B cell (primary cell): ENCODE measurements around the gene ARID1A. TPM values are rescaled to one million over a fixed set of nuclear protein-coding genes. Genes with fewer than 3 reads are reported as not detected.

Experiments used
- ATAC-seq: fragments of 200-7000 bp; cut with Tn5 transposase; one replicate; pipeline ENCODE4 v1.10.0; 2021; ENCODE audit warnings: low read depth, mild to moderate bottlenecking, moderate number of reproducible peaks, moderate library complexity
- CTCF ChIA-PET: fragments of 350-600 bp; sonication (Branson Sonifier 250); formaldehyde crosslinking; loops from one replicate; lab custom pipeline; 2021; ENCODE audit warnings: antibody characterized with exemption, inconsistent platforms; lab: Charles Lee
- POLR2A ChIA-PET: fragments of 350-600 bp; sonication (Branson Sonifier 250); formaldehyde crosslinking; loops from one replicate; lab custom pipeline; 2021; ENCODE audit warnings: antibody characterized with exemption; lab: Charles Lee
- DNase-seq: peaks from one replicate; pipeline ENCODE4 v3.0.0; 2013
- H2AFZ ChIP-seq: 2 replicates; pipeline ENCODE4 v1.6.1; 2012; ENCODE audit warnings: mild to moderate bottlenecking, low read depth, low read length; ENCODE audit not compliant: insufficient read depth, poor library complexity, severe bottlenecking
- H3K27ac ChIP-seq, 2 donors: 1 replicate in 1 of 2; 2 replicates in 1 of 2; pipeline ENCODE4 v1.5.1; 2012 to 2013; ENCODE audit warnings: low read length in 2 of 2, mild to moderate bottlenecking in 2 of 2, moderate library complexity in 1 of 2
- H3K27me3 ChIP-seq, 4 experiments: fragments of 200-600 bp in 1 of 4; sonication (generic) in 1 of 4; replicated peaks in 1 of 4; 1 replicate in 2 of 4; 2 replicates in 2 of 4; pipeline versions ENCODE4 v1.6.1 to v1.7.0; 2013 to 2016; ENCODE audit warnings: low read length in 3 of 4, mild to moderate bottlenecking in 2 of 4, mixed read lengths in 1 of 4, moderate library complexity in 1 of 4; ENCODE audit not compliant: insufficient read depth in 4 of 4, control insufficient read depth in 3 of 4; ENCODE audit errors: control extremely low read depth in 1 of 4
- H3K36me3 ChIP-seq, 2 experiments: replicated peaks in 1 of 2; 1 replicate in 1 of 2; 2 replicates in 1 of 2; pipeline versions ENCODE4 v1.6.1 to v1.7.1; 2013; ENCODE audit warnings: low read length in 1 of 2; ENCODE audit not compliant: insufficient read depth in 2 of 2, control insufficient read depth in 1 of 2; ENCODE audit errors: control extremely low read depth in 1 of 2, extremely low read depth in 1 of 2
- H3K4me1 ChIP-seq, 2 donors: fragments of 200-600 bp in 1 of 2; sonication (generic) in 1 of 2; 1 replicate in 1 of 2; 2 replicates in 1 of 2; pipeline versions ENCODE4 v1.5.1 to v1.6.1; 2013 to 2017; ENCODE audit warnings: low read length in 2 of 2; ENCODE audit not compliant: control insufficient read depth in 2 of 2, insufficient read depth in 2 of 2
- H3K4me2 ChIP-seq: replicated peaks from 2 replicates; pipeline ENCODE3; 2012; ENCODE audit warnings: mild to moderate bottlenecking, low read depth, low read length; ENCODE audit not compliant: poor library complexity, severe bottlenecking
- H3K4me3 ChIP-seq, 5 experiments: fragments of 200-600 bp in 1 of 5; sonication (generic) in 1 of 5; 1 replicate in 3 of 5; 2 replicates in 2 of 5; pipeline versions ENCODE4 v1.5.1 to v1.7.0; 2011 to 2016; ENCODE audit warnings: low read length in 4 of 5, mild to moderate bottlenecking in 4 of 5, low read depth in 2 of 5, control low read depth in 1 of 5, moderate library complexity in 1 of 5; ENCODE audit not compliant: insufficient read depth in 1 of 5; ENCODE audit errors: control extremely low read depth in 1 of 5, extremely low read depth in 1 of 5
- H3K79me2 ChIP-seq: fragments of 200-600 bp; sonication (generic); one replicate; pipeline ENCODE4 v1.6.0; 2016; ENCODE audit warnings: low read length; ENCODE audit not compliant: control insufficient read depth, insufficient read depth
- H3K9ac ChIP-seq: fragments of 200-600 bp; sonication (generic); 2 replicates; pipeline ENCODE4 v1.6.1; 2017; ENCODE audit warnings: mild to moderate bottlenecking, low read length, moderate library complexity
- H3K9me3 ChIP-seq, 3 donors: one replicate each; pipeline versions ENCODE4 v1.6.1 to v1.7.1; 2013; ENCODE audit warnings: low read length in 2 of 3; ENCODE audit not compliant: control insufficient read depth in 2 of 3, insufficient read depth in 1 of 3; ENCODE audit errors: control extremely low read depth in 1 of 3
- H4K20me1 ChIP-seq: 2 replicates; pipeline ENCODE4 v1.6.0; 2012; ENCODE audit warnings: mild to moderate bottlenecking, low read length; ENCODE audit not compliant: insufficient read depth, control insufficient read depth, poor library complexity, severe bottlenecking
- H3K27ac Mint-ChIP-seq: one replicate; pipeline ENCODE4 v1.8.0; 2021; ENCODE audit warnings: mixed read lengths
- H3K27me3 Mint-ChIP-seq: one replicate; pipeline ENCODE4 v1.8.0; 2021; ENCODE audit warnings: mixed read lengths
- H3K4me1 Mint-ChIP-seq: one replicate; pipeline ENCODE4 v1.8.0; 2021; ENCODE audit warnings: mixed read lengths
- H3K4me3 Mint-ChIP-seq: one replicate; pipeline ENCODE4 v1.8.0; 2021; ENCODE audit warnings: mixed read lengths
- H3K9me3 Mint-ChIP-seq: one replicate; pipeline ENCODE4 v1.8.0; 2022; ENCODE audit warnings: mixed read lengths; ENCODE audit not compliant: insufficient read depth
- CTCF ChIP-seq: fragments of 200-600 bp; IDR thresholded peaks from one replicate; pipeline ENCODE4 v1.8.0; 2022; ENCODE audit warnings: antibody characterized with exemption, mild to moderate bottlenecking
- EZH2 ChIP-seq: IDR thresholded peaks from 2 replicates; pipeline ENCODE4 v1.6.1; 2012; ENCODE audit warnings: borderline replicate concordance, low read depth, mild to moderate bottlenecking, moderate library complexity, low read length; ENCODE audit not compliant: insufficient read depth, poor library complexity, severe bottlenecking
- WGBS: methylation state at CpG from one replicate; pipeline ENCODE4 v1.1.5; 2013; ENCODE audit warnings: missing lambda C conversion rate; ENCODE audit not compliant: insufficient coverage; 5-methylcytosine and 5-hydroxymethylcytosine counted together
- intact Hi-C: fragments of 100-400 bp; cut with micrococcal nuclease; formaldehyde crosslinking; loops from one replicate; pipeline ENCODE4 v1.10.0; 2022
- polyA plus RNA-seq: library from polyadenylated mRNA; depleted of rRNA; stranded (reverse); fragments of >200 nt; gene quantifications from 2 replicates; pipeline ENCODE4 v1.2.3, GENCODE V29; 2012
- total RNA-seq, 2 donors: library from RNA; stranded (reverse); fragments of 120-200 nt in 1 of 2; gene quantifications; 1 replicate in 1 of 2; 2 replicates in 1 of 2; pipeline versions ENCODE4 v1.2.3 to v1.2.4, GENCODE V29; 2013 to 2022

ARID1A gene
- total and polyA plus RNA-seq, 2 donors (not counting 1 experiment from before 2014, with no cell fraction given) = 80.7 to 150 TPM

- no peaks in the 10 kb centered on the region for H3K9me3 ChIP-seq
- H4K20me1 ChIP-seq = peaks cover 95% of the 10 kb centered on the region
- no peak overlapping the region for H3K9ac ChIP-seq
- H3K27ac Mint-ChIP-seq = no peak overlapping the region
- H3K4me1 ChIP-seq = peaks cover 42 to 52% of the 10 kb centered on the region in 2 donors
- intact Hi-C loops = no loop called here
- no peaks in the 10 kb centered on the region for H3K27me3 ChIP-seq
- H3K4me1 Mint-ChIP-seq = peaks cover 74% of the 10 kb centered on the region
- no peak overlapping the region for H3K4me3 ChIP-seq
- ATAC-seq (no peak), DNase-seq (no peak)
- ChIA-PET POLR2A (no interaction called here), CTCF (interaction anchor here (0.6 kb wide), 2 partner anchors 30 to 255 kb away, joined by 3 read pairs; no protein-coding TSS in a partner anchor)
- no peak overlapping the region for H3K4me2 ChIP-seq
- no peak overlapping the region for H3K27ac ChIP-seq
- no peak overlapping the region for H3K4me3 Mint-ChIP-seq
- 100% methylated on average over 3 of the region's 5 CpGs for WGBS
- no peaks in the 10 kb centered on the region for H3K9me3 Mint-ChIP-seq
- no peak for TF ChIP-seq EZH2
- TF ChIP-seq CTCF = no peak
- H2AFZ ChIP-seq = no peak overlapping the region
- peaks cover 100% of the 10 kb centered on the region for H3K79me2 ChIP-seq
- peaks cover 0 to 38% of the 10 kb centered on the region in 2 experiments for H3K36me3 ChIP-seq
- H3K27me3 Mint-ChIP-seq = no peaks in the 10 kb centered on the region
Observed at GRCh38 chr1:26710811-26711210, 15.0 kb downstream of the ARID1A start.

- Histone ChIP-seq H3K79me2 (peaks cover 100% of the 10 kb centered on the region), H3K4me2 (no peak overlapping the region), H3K27me3 (no peaks in the 10 kb centered on the region), H3K4me1 (peaks cover 37 to 46% of the 10 kb centered on the region in 2 donors), H3K4me3 (no peak overlapping the region), H3K9me3 (no peaks in the 10 kb centered on the region), H3K9ac (no peak overlapping the region), H3K27ac (peak overlapping the region in 1 of 2 donors; percentile 15), H2AFZ (no peak overlapping the region), H4K20me1 (peaks cover 95% of the 10 kb centered on the region), H3K36me3 (peaks cover 0 to 38% of the 10 kb centered on the region in 2 experiments)
- Mint-ChIP-seq H3K27me3 (no peaks in the 10 kb centered on the region), H3K4me3 (no peak overlapping the region), H3K9me3 (no peaks in the 10 kb centered on the region), H3K27ac (no peak overlapping the region), H3K4me1 (peaks cover 72% of the 10 kb centered on the region)
- WGBS = 100% methylated on average over 3 of the region's 5 CpGs
- intact Hi-C loops = no loop called here
- ChIA-PET POLR2A (no interaction called here), CTCF (no interaction called here)
- TF ChIP-seq EZH2 (no peak), CTCF (no peak)
- DNase-seq = no peak
- ATAC-seq = no peak
Observed at GRCh38 chr1:26711777-26712176, 16.0 kb downstream of the ARID1A start.
